H1 (cell line): ENCODE data around the gene CCNA1. TPM values are rescaled to one million over a fixed set of nuclear protein-coding genes. Genes with fewer than 3 reads are reported as not detected.

Experiments
- BACH1 ChIP-seq: IDR thresholded peaks from 2 replicates; pipeline ENCODE4 v1.6.1; 2012; ENCODE audit warnings: low read length, improper control_type of control experiment
- CHD7 ChIP-seq: fragments of 300-600 bp; sonication (generic); IDR thresholded peaks from 2 replicates; pipeline ENCODE4 v1.7.1; 2012; ENCODE audit warnings: low read length, moderate library complexity, mild to moderate bottlenecking, inconsistent platforms; ENCODE audit not compliant: insufficient replicate concordance
- CREB1 ChIP-seq: IDR thresholded peaks from 2 replicates; pipeline ENCODE4 v1.6.1; 2012; ENCODE audit warnings: inconsistent platforms
- KDM1A ChIP-seq: fragments of 200-600, 300-600 bp; sonication (generic); IDR thresholded peaks from 2 replicates; pipeline ENCODE4 v1.7.1; 2016; ENCODE audit warnings: mild to moderate bottlenecking, low read length, borderline replicate concordance
- KDM4A ChIP-seq: IDR thresholded peaks from one replicate; pipeline ENCODE4 v1.7.1; 2012; ENCODE audit warnings: low read depth, mild to moderate bottlenecking, moderate library complexity, low read length, inconsistent platforms; ENCODE audit not compliant: severe bottlenecking
- PHF8 ChIP-seq: fragments of 200-600 bp; sonication (generic); conservative IDR thresholded peaks from 2 replicates; pipeline ENCODE4 v1.7.1; 2012; ENCODE audit warnings: low read depth, mild to moderate bottlenecking, inconsistent platforms, low read length, moderate library complexity
- SIRT6 ChIP-seq: IDR thresholded peaks from one replicate; pipeline ENCODE4 v1.7.1; 2012; ENCODE audit warnings: low read length, inconsistent platforms
- SP2 ChIP-seq: IDR thresholded peaks from 2 replicates; pipeline ENCODE4 v1.6.1; 2012; ENCODE audit warnings: mild to moderate bottlenecking, low read length, inconsistent platforms
- TBP ChIP-seq: IDR thresholded peaks from 2 replicates; pipeline ENCODE4 v1.6.1; 2011; ENCODE audit warnings: low read depth, low read length, improper control_type of control experiment
- YY1 ChIP-seq: IDR thresholded peaks from 2 replicates; pipeline ENCODE4 v1.6.1; 2011; ENCODE audit warnings: low read depth, mild to moderate bottlenecking, low read length
- ZNF274 ChIP-seq: IDR thresholded peaks from 2 replicates; pipeline ENCODE4 v1.7.0; 2012; ENCODE audit warnings: low read length, borderline replicate concordance; ENCODE audit errors: extremely low read depth
- polyA plus RNA-seq, 7 experiments: library from polyadenylated mRNA; depleted of rRNA in 3 of 7; stranded (reverse) in 5 of 7; unstranded in 2 of 7; fragments of >200 nt in 5 of 7; fragments of 200-250 nt in 2 of 7; gene quantifications; 1 replicate in 5 of 7; 2 replicates in 1 of 7; 4 replicates in 1 of 7; pipeline versions ENCODE4 v1.2.1 to v1.2.3, GENCODE V29; 2011 to 2013; ENCODE audit warnings: missing spikeins in 2 of 7, mixed read lengths in 2 of 7
- total RNA-seq: library from RNA; stranded (reverse); fragmentation: NEBNext Ultra II Directional; extraction: Animal tissue kit (Norgen Biotek cat#: 25700); gene quantifications from 2 replicates; pipeline ENCODE4 v1.2.1, GENCODE V29; 2021

Gene CCNA1
- total and polyA plus RNA-seq, 2 of the 8 experiments (the other 6 are each of a cell fraction or from before 2014, with no cell fraction given): 2.2 to 4.1 TPM

GRCh38 chr13:36456577-36456976, 24.3 kb downstream of the CCNA1 start (continued):
- no peak for TF ChIP-seq CHD7
- no peak for TF ChIP-seq SP2
- no peak for TF ChIP-seq BACH1
- no peak for TF ChIP-seq TBP
- TF ChIP-seq YY1: no peak
- TF ChIP-seq ZNF274: no peak
- TF ChIP-seq KDM4A: no peak
- TF ChIP-seq SIRT6: no peak
- TF ChIP-seq KDM1A: no peak
- TF ChIP-seq PHF8: no peak
- TF ChIP-seq CREB1: no peak
